H54 (cell line): ENCODE results near the gene NEK6.
"Not testable (repeated sequence)": the region's sequence is repeated elsewhere in the genome, so short reads cannot be mapped to it uniquely, and the experiment has no call there.

Experiments used
- DNase-seq: peaks from one replicate; pipeline ENCODE4 v3.0.0; 2011; ENCODE audit warnings: low spot score, mixed read lengths; ENCODE audit not compliant: insufficient read length
- FAIRE-seq: peaks from 3 replicates; lab custom pipeline; 2011; peaks lifted over from hg19 to GRCh38; lab: Jason Lieb, UNC
- POLR2A ChIP-seq: IDR thresholded peaks from 2 replicates; pipeline ENCODE4 v1.6.1; 2011; ENCODE audit warnings: low read depth, mild to moderate bottlenecking, low read length

NEK6 gene

GRCh38 chr9:124218438-124218982, 39.2 kb upstream of the NEK6 start:
- peak; percentile 90 for DNase-seq
- peak; percentile 66 for FAIRE-seq
- no peak for TF ChIP-seq POLR2A

- no peak for TF ChIP-seq POLR2A
- DNase-seq (no peak), FAIRE-seq (no peak)
These were observed 38.7 kb upstream of the NEK6 start for GRCh38 chr9:124218987-124219461.

DNA sequence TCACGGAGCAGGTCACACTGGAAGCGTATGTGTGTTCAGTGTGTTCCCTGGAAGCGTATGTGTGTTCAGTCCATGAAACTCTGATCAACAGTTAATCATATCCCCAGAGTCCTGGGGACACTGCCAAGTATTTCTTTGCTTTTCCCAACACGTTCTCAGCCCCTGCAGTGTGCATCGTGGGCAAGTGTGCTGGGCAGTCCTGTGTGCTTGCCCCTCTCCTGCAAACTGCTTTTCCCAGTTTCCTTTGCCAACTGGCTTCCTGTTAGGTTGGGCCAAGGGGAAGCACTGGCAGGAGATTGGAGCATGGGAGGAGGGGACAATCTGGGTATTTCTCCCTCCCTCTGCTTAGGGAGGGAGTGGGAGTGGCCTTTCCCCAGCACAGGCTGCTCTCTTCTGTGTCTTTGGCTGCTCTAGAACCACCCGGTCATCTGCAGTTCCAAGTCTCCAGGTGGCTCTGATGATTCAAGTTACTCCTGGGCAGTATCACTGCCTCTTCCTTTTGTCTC, 36.8 kb upstream of the NEK6 start:
- DNase-seq (peak; percentile 71), FAIRE-seq (no peak)
- TF ChIP-seq POLR2A, result no peak

GRCh38 chr9:124221676-124222075, 36.1 kb upstream of the NEK6 start:
- FAIRE-seq, result no peak
- no peak for DNase-seq
- no peak for TF ChIP-seq POLR2A

- DNase-seq (no peak), FAIRE-seq (no peak)
- no peak for TF ChIP-seq POLR2A
These were observed 35.6 kb upstream of the NEK6 start for GRCh38 chr9:124222109-124222508.

GRCh38 chr9:124222918-124223720, 34.6 kb upstream of the NEK6 start:
- TF ChIP-seq POLR2A, result no peak
- FAIRE-seq (peak; percentile 23), DNase-seq (peak; percentile 56)

- FAIRE-seq, result no peak
- TF ChIP-seq POLR2A, result no peak
- DNase-seq, result no peak
These were observed 31.8 kb upstream of the NEK6 start for GRCh38 chr9:124225945-124226344.

- DNase-seq (no peak), FAIRE-seq (no peak)
- TF ChIP-seq POLR2A, result no peak
These were observed 29.2 kb upstream of the NEK6 start for GRCh38 chr9:124228516-124228915.

DNA sequence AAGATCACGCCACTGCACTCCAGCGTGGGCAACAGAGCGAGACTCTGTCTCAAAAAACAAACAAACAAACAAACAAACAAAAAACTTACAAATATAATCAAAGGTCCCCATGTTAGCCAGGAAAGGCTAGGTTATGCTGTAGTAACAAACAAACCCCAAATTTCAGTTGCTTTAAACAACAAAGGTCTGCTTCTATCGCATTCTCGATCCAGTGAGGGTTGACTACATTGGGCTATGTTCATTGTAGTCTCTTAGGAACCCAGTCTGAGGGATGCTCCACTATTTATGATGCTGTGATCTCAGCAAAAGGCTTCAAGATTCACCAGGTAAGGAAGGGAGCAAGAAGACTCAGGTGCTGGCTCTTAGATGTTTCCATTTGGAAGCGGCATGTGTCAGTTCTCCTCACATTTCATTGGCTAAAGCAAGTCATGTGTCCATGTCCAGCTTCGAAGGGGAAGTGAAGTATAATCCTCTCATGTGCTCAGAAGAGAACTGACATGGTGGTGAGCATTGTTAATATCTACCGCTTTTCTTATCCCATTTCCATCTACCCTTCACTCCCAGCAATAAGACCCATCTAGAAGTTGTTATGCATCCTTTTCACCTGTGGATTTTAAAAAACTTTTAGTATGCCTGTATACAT, 26.5 kb upstream of the NEK6 start:
- no peak for FAIRE-seq

GRCh38 chr9:124238546-124239140, 19.1 kb upstream of the NEK6 start:
- TF ChIP-seq POLR2A, result no peak
- FAIRE-seq (no peak), DNase-seq (no peak)

More for the DNA sequence above, 26.5 kb upstream of the NEK6 start:
- TF ChIP-seq POLR2A, result no peak
- no peak for DNase-seq

DNA sequence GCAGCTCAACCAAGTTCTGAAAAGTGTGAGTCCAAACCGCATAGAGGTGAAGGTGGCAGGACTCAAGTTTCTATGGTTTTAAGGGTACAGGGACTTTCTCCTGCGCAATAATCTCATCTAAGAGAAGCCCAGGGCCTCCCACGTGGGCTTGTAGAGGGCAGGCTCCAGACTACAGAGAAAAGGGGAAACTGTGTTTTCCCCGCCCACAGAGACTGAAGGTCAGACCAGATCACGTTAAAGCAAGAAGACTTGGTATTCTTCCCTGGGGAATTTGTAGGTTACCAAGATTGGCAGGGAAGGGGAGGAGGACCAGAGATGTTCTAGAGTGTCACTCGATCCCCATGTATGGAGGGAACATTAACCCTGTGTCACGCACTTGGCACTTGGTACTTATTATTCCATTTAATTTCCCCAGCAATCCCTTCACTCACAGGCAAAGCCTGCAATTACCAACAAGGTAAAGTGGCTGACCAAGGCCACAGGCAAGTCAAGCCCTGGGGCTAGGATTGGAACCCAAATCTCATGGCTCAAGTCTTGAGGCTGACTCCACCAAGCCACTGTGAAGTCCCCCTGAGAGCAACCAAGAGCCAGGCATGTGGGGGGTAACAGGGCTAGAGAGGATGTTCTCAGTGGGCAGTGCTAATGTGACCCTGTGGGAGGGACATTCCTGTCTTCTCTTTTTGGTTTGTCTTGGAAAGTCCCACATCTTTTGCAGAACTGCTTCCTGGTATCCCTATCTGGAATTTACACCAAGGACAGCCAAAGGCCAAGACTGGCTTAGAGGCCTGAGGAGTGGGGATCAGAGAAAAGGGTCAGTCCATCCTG, 18.3 kb upstream of the NEK6 start:
- TF ChIP-seq POLR2A, result no peak
- no peak for DNase-seq
- no peak for FAIRE-seq

- FAIRE-seq (no peak), DNase-seq (no peak)
- TF ChIP-seq POLR2A, result no peak
These were observed 15.2 kb upstream of the NEK6 start for GRCh38 chr9:124242331-124243194.

DNA sequence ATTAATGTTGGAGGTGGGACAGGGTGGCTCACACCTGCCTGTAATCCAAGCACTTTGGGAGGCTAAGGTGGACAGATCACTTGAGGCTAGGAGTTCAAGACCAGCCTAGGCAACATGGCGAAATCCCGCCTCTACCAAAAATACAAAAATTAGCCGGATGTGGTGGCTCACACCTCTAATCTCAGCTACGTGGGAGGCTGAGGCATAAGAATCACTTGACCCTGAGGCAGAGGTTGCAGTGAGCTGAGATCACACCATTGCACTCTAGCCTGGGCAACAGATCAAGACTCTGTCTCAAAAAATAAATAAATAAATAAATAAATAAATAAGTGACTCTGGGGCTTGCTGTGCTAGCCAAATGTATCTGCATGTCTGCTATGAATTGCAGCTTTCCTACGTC, 10.4 kb upstream of the NEK6 start:
- not testable (repeated sequence) for DNase-seq, FAIRE-seq
